HCT116 (cell line): ENCODE measurements around the gene SDK1. TPM values are rescaled to one million over a fixed set of nuclear protein-coding genes. Genes with fewer than 3 reads are reported as not detected.

ENCODE experiments used
- ATAC-seq: fragments of 200-7000 bp; cut with Tn5 transposase; 2 replicates; pipeline ENCODE4 v1.9.1; 2020; ENCODE audit warnings: mild to moderate bottlenecking, moderate library complexity
- BruUV-seq: library from RNA; stranded (reverse); fragments of 400-500 nt; replicated peaks from 2 replicates; lab custom pipeline; 2021; lab: Mats Ljungman, UMichigan
- CTCF ChIA-PET: fragments of 300-600 bp; sonication (Branson Sonifier 250); formaldehyde crosslinking; loops from one replicate; lab custom pipeline; 2021; ENCODE audit warnings: antibody characterized with exemption; lab: Charles Lee
- POLR2A ChIA-PET: fragments of 300-600, 350-600 bp; sonication (Branson Sonifier 250); formaldehyde crosslinking; loops from one replicate; lab custom pipeline; 2021; ENCODE audit warnings: antibody characterized with exemption; lab: Charles Lee
- RAD21 ChIA-PET, 2 experiments: fragments of 300-600 bp; sonication (Branson Sonifier 250); formaldehyde crosslinking; loops; one replicate each; lab custom pipeline; 2023; ENCODE audit warnings: low total read pairs in 2 of 2; ENCODE audit not compliant: uncharacterized antibody in 2 of 2, unreplicated experiment in 2 of 2, low non-redundant PET in 1 of 2; lab: Charles Lee
- DNase-seq: peaks from one replicate; pipeline ENCODE4 v3.0.0-alpha.2; 2010; ENCODE audit warnings: low read depth, low spot score
- H2AFZ ChIP-seq: fragments of 200-600 bp; shearing (Covaris generic), sonication (generic); 2 replicates; pipeline ENCODE4 v1.6.1; 2017; ENCODE audit warnings: low read depth, mixed run types, mixed read lengths, antibody characterized with exemption, low read length; ENCODE audit not compliant: poor library complexity, severe bottlenecking
- H3K27ac ChIP-seq: 2 replicates; pipeline ENCODE4 v1.5.1; 2012; ENCODE audit warnings: low read depth, low read length
- H3K27me3 ChIP-seq: fragments of 200-600 bp; sonication (generic); 2 replicates; pipeline ENCODE4 v1.6.1; 2016; ENCODE audit warnings: mixed run types, low read length, mixed read lengths; ENCODE audit not compliant: insufficient read depth
- H3K36me3 ChIP-seq, 2 experiments: fragments of 200-500 bp in 1 of 2; fragments of 200-600 bp in 1 of 2; sonication (Bioruptor generic) in 1 of 2; sonication (generic) in 1 of 2; 2 replicates each; pipeline versions ENCODE4 v1.5.1 to v1.6.1; 2014 to 2016; ENCODE audit warnings: low read length in 2 of 2, inconsistent platforms in 1 of 2, mixed read lengths in 1 of 2, mixed run types in 1 of 2; ENCODE audit not compliant: insufficient read depth in 2 of 2, control insufficient read depth in 1 of 2
- H3K4me1 ChIP-seq, 2 experiments: fragments of 200-600 bp in 1 of 2; sonication (generic) in 1 of 2; 2 replicates each; pipeline versions ENCODE4 v1.5.1 to v1.6.1; 2012 to 2017; ENCODE audit warnings: low read length in 2 of 2, inconsistent platforms in 1 of 2, mild to moderate bottlenecking in 1 of 2, mixed read lengths in 1 of 2, mixed run types in 1 of 2, moderate library complexity in 1 of 2; ENCODE audit not compliant: insufficient read depth in 2 of 2, control insufficient read depth in 1 of 2
- H3K4me2 ChIP-seq: fragments of 200-600 bp; sonication (generic); 2 replicates; pipeline ENCODE4 v1.6.1; 2017; ENCODE audit warnings: mixed run types, low read length, mixed read lengths
- H3K4me3 ChIP-seq, 2 experiments: fragments of 200-600 bp in 1 of 2; sonication (generic) in 1 of 2; replicated peaks in 1 of 2; 2 replicates each; pipeline ENCODE4 v1.5.1; 2011 to 2016; ENCODE audit warnings: low read length in 2 of 2, control low read depth in 1 of 2, low read depth in 1 of 2, mild to moderate bottlenecking in 1 of 2, mixed read lengths in 1 of 2, mixed run types in 1 of 2
- H3K79me2 ChIP-seq: fragments of 200-600 bp; sonication (generic); 2 replicates; pipeline ENCODE4 v1.6.1; 2017; ENCODE audit warnings: mild to moderate bottlenecking, mixed run types, low read length, moderate library complexity, mixed read lengths; ENCODE audit not compliant: insufficient read depth
- H3K9ac ChIP-seq: fragments of 200-600 bp; sonication (generic); 2 replicates; pipeline ENCODE4 v1.6.1; 2016; ENCODE audit warnings: low read length, mixed read lengths
- H3K9me2 ChIP-seq: fragments of 200-600 bp; sonication (generic), shearing (Covaris generic); 2 replicates; pipeline ENCODE4 v1.6.1; 2017; ENCODE audit warnings: mixed run types, mild to moderate bottlenecking, moderate library complexity; ENCODE audit not compliant: insufficient read depth
- H3K9me3 ChIP-seq, 2 experiments: fragments of 200-500 bp in 1 of 2; fragments of 200-600 bp in 1 of 2; sonication (Bioruptor generic) in 1 of 2; sonication (generic) in 1 of 2; 2 replicates each; pipeline ENCODE4 v1.6.1; 2014 to 2017; ENCODE audit warnings: low read length in 2 of 2, mixed read lengths in 2 of 2, inconsistent platforms in 1 of 2, low read depth in 1 of 2, mild to moderate bottlenecking in 1 of 2, mixed run types in 1 of 2, moderate library complexity in 1 of 2; ENCODE audit not compliant: control insufficient read depth in 1 of 2, insufficient read depth in 1 of 2
- H4K20me1 ChIP-seq: fragments of 200-600 bp; sonication (generic), shearing (Covaris generic); 2 replicates; pipeline ENCODE4 v1.6.1; 2017; ENCODE audit warnings: mixed run types, mild to moderate bottlenecking, moderate library complexity; ENCODE audit not compliant: insufficient read depth
- CEBPB ChIP-seq: IDR thresholded peaks from 2 replicates; pipeline ENCODE4 v1.6.1; 2012; ENCODE audit warnings: low read depth
- CTCF ChIP-seq, 3 experiments: fragments of 200-600 bp in 1 of 3; sonication (generic) in 1 of 3; IDR thresholded peaks in 2 of 3; conservative IDR thresholded peaks in 1 of 3; 2 replicates each; pipeline ENCODE4 v1.5.1; 2012 to 2017; ENCODE audit warnings: low read depth in 2 of 3, low read length in 2 of 3, antibody characterized with exemption in 1 of 3, borderline replicate concordance in 1 of 3, control low read depth in 1 of 3, mild to moderate bottlenecking in 1 of 3, mixed read lengths in 1 of 3, mixed run types in 1 of 3, moderate library complexity in 1 of 3; ENCODE audit not compliant: insufficient read depth in 1 of 3
- EGR1 ChIP-seq: IDR thresholded peaks from 2 replicates; pipeline ENCODE4 v1.6.1; 2012; ENCODE audit warnings: low read depth
- FOSL1 ChIP-seq: IDR thresholded peaks from 2 replicates; pipeline ENCODE4 v1.6.1; 2012; ENCODE audit warnings: low read depth
- JUND ChIP-seq: IDR thresholded peaks from 2 replicates; pipeline ENCODE4 v1.6.1; 2012
- SP1 ChIP-seq: IDR thresholded peaks from 2 replicates; pipeline ENCODE4 v1.6.1; 2012; ENCODE audit warnings: low read depth
- SRF ChIP-seq: IDR thresholded peaks from 2 replicates; pipeline ENCODE4 v1.6.1; 2012; ENCODE audit warnings: low read depth
- intact Hi-C: fragments of 100-400 bp; cut with micrococcal nuclease; formaldehyde crosslinking; loops from 2 replicates; pipeline ENCODE4 v1.10.0; 2022
- total RNA-seq: library from RNA; stranded (reverse); gene quantifications from one replicate; pipeline ENCODE4 v1.2.1, GENCODE V29; 2021; ENCODE audit not compliant: unreplicated experiment

Gene SDK1
- total RNA-seq, 1 experiment from 2014 or later: 0.05 TPM

GRCh38 chr7:3416453-3416852, 115.4 kb downstream of the SDK1 start:
- Histone ChIP-seq H3K4me3 (no peak overlapping the region), H3K27me3 (peaks cover 21% of the 10 kb centered on the region), H3K9ac (no peak overlapping the region), H2AFZ (no peak overlapping the region), H3K9me3 (peaks cover 0 to 1% of the 10 kb centered on the region in 2 experiments; a peak in 1 of 4 replicates), H3K36me3 (no peaks in the 10 kb centered on the region), H3K27ac (no peak overlapping the region), H3K79me2 (no peaks in the 10 kb centered on the region), H3K9me2 (no peaks in the 10 kb centered on the region), H3K4me1 (no peaks in the 10 kb centered on the region), H3K4me2 (no peak overlapping the region), H4K20me1 (no peaks in the 10 kb centered on the region)
- TF ChIP-seq SP1: no peak
- no peak for ATAC-seq
- BruUV-seq: no TSS peak
- intact Hi-C loops: no loop called here
- RAD21 ChIA-PET: no interaction called here
- CTCF ChIA-PET: no interaction called here
- DNase-seq: no peak
- POLR2A ChIA-PET: interaction anchor here (0.6 kb wide), 1 partner anchor 1292 kb away, joined by 3 read pairs; no protein-coding TSS in a partner anchor

GRCh38 chr7:3425087-3425486, 124.0 kb downstream of the SDK1 start:
- Histone ChIP-seq H3K9me2 (peaks cover 3% of the 10 kb centered on the region; the same call in 1 of the 2 replicates), H3K27ac (no peak overlapping the region), H3K4me2 (no peak overlapping the region), H3K27me3 (peaks cover 6% of the 10 kb centered on the region; the same call in 1 of the 2 replicates), H3K36me3 (no peaks in the 10 kb centered on the region), H3K9me3 (peaks cover 0 to 8% of the 10 kb centered on the region in 2 experiments; a peak in 1 of 4 replicates), H3K4me1 (no peaks in the 10 kb centered on the region), H3K79me2 (no peaks in the 10 kb centered on the region), H4K20me1 (no peaks in the 10 kb centered on the region), H3K4me3 (no peak overlapping the region), H3K9ac (no peak overlapping the region), H2AFZ (no peak overlapping the region)
- DNase-seq: no peak
- ChIA-PET CTCF (no interaction called here), RAD21 (no interaction called here), POLR2A (no interaction called here)
- no TSS peak for BruUV-seq
- intact Hi-C loops: no loop called here
- no peak for ATAC-seq
- TF ChIP-seq EGR1 (no peak), CEBPB (no peak), FOSL1 (no peak), SRF (no peak), CTCF (IDR thresholded peaks at IDR 0.05 in 2 of 3, conservative IDR thresholded peaks at IDR 0.05 in 1 of 3; ENCODE audit: borderline replicate concordance in 1 of 3, insufficient read depth in 1 of 3, low read depth in 2 of 3, low read length in 2 of 3) (no peak), JUND (no peak)
